Stomach (tissue), 9 donors: ENCODE data around the gene AKAP9. TPM values are rescaled to one million over a fixed set of nuclear protein-coding genes. Genes with fewer than 3 reads are reported as not detected.
A peak's percentile ranks its signal among the peaks of the same experiment; 100 is the strongest.
"Not testable (repeated sequence)": the region's sequence is repeated elsewhere in the genome, so short reads cannot be mapped to it uniquely, and the experiment has no call there.

ENCODE experiments used
- DNase-seq, 2 donors: peaks; one replicate each; pipeline versions ENCODE4 v3.0.0 to v3.0.0-alpha.2; 2013 to 2019
- H3K27ac ChIP-seq, 5 donors: fragments of 200-600 bp in 4 of 5; sonication (generic) in 4 of 5; one replicate each; pipeline ENCODE4 v1.5.1; 2013 to 2019; ENCODE audit warnings: mild to moderate bottlenecking in 1 of 5, moderate library complexity in 1 of 5
- H3K27me3 ChIP-seq, 3 donors: fragments of 200-600 bp; sonication (generic); one replicate each; pipeline ENCODE4 v1.5.1; 2017 to 2019; ENCODE audit warnings: mixed run types in 1 of 3
- H3K36me3 ChIP-seq, 4 donors: fragments of 200-600 bp; sonication (generic); 1 replicate in 3 of 4; 2 replicates in 1 of 4; pipeline ENCODE4 v1.5.1; 2016 to 2019
- H3K4me1 ChIP-seq, 4 donors: fragments of 200-600 bp; sonication (generic); one replicate each; pipeline ENCODE4 v1.5.1; 2016 to 2019
- H3K4me3 ChIP-seq, 4 donors: fragments of 200-600 bp; sonication (generic) in 3 of 4; one replicate each; pipeline ENCODE4 v1.5.1; 2016 to 2019; ENCODE audit warnings: mild to moderate bottlenecking in 1 of 4
- H3K9me3 ChIP-seq, 4 donors: fragments of 200-600 bp; sonication (generic); one replicate each; pipeline ENCODE4 v1.5.1; 2016 to 2019
- CTCF ChIP-seq, 7 experiments: fragments of 450-650 bp in 4 of 7; fragments of 200-600 bp in 3 of 7; sonication (generic) in 3 of 7; IDR thresholded peaks; one replicate each; pipeline ENCODE4 v1.5.1; 2016 to 2019; ENCODE audit warnings: antibody characterized with exemption in 7 of 7, control low read depth in 2 of 7, mild to moderate bottlenecking in 1 of 7
- EP300 ChIP-seq: sonication (generic); formaldehyde crosslinking; IDR thresholded peaks from one replicate; pipeline ENCODE4 v1.6.1; 2017; ENCODE audit warnings: antibody characterized with exemption
- POLR2A ChIP-seq, 4 donors: fragments of 450-650 bp; IDR thresholded peaks; one replicate each; pipeline ENCODE4 v1.6.1; 2016; ENCODE audit warnings: antibody characterized with exemption in 4 of 4, control low read depth in 2 of 4, mild to moderate bottlenecking in 1 of 4, moderate library complexity in 1 of 4
- POLR2AphosphoS5 ChIP-seq, 3 donors: sonication (generic); formaldehyde crosslinking; IDR thresholded peaks; one replicate each; pipeline ENCODE4 v1.6.1; 2016; ENCODE audit warnings: antibody characterized with exemption in 3 of 3
- WGBS, 5 donors: extraction: QIAGEN DNeasy Blood & Tissue Kit in 3 of 5; methylation state at CpG; one replicate each; pipeline versions ENCODE4 v1.1.5 to v1.1.7; 2013 to 2018; 5-methylcytosine and 5-hydroxymethylcytosine counted together
- intact Hi-C: fragments of 100-400 bp; cut with DNase I; formaldehyde crosslinking; loops from one replicate; pipeline ENCODE4 v1.15.1; 2023; ENCODE audit warnings: low total_unique reads
- polyA plus RNA-seq, 3 donors: library from polyadenylated mRNA; stranded (reverse); fragments of 200-250 nt; gene quantifications; one replicate each; pipeline ENCODE4 v1.2.3, GENCODE V29; 2013
- total RNA-seq, 5 donors: library from RNA; depleted of rRNA; stranded (reverse); fragments of >200 nt; gene quantifications; one replicate each; pipeline versions ENCODE4 v1.1.0 to v1.2.3, GENCODE V29; 2014 to 2016
- donor health status: healthy with polysubstance abuse.
- donor health status: Bipolar disorder and iron deficiency.
- donor health status: healthy.

AKAP9 gene
- total and polyA plus RNA-seq, 8 donors: 5.7 to 149 (median 113) TPM

GRCh38 chr7:91929463-91929862, 11.2 kb upstream of the AKAP9 start:
- no peaks in the 10 kb centered on the region for H3K27me3 ChIP-seq
- H3K4me1 ChIP-seq: no peaks in the 10 kb centered on the region
- H3K27ac ChIP-seq: no peak overlapping the region
- WGBS, 5 donors: 82 to 90% (median 85%) methylated on average over 3 of the region's 3 CpGs
- no peaks in the 10 kb centered on the region for H3K36me3 ChIP-seq
- DNase-seq: no peak
- no peak for TF ChIP-seq EP300
- TF ChIP-seq CTCF (IDR thresholded peaks at IDR 0.05): no peak
- TF ChIP-seq POLR2A (IDR thresholded peaks at IDR 0.05): no peak
- no peaks in the 10 kb centered on the region for H3K9me3 ChIP-seq
- intact Hi-C loops: no loop called here
- no peak overlapping the region for H3K4me3 ChIP-seq

GRCh38 chr7:91940171-91940570, 491 bp upstream of the AKAP9 start:
- peak in 1 of 2 donors; percentile 77 for DNase-seq
- Histone ChIP-seq H3K27ac (peak overlapping the region; percentile 86 to 95 (median 93)), H3K4me3 (peak overlapping the region; percentile 62 to 88 (median 74)), H3K4me1 (peaks cover 10 to 48% (median 37%) of the 10 kb centered on the region in 4 donors), H3K27me3 (no peaks in the 10 kb centered on the region), H3K36me3 (no peaks in the 10 kb centered on the region), H3K9me3 (no peaks in the 10 kb centered on the region)
- no peak for TF ChIP-seq POLR2AphosphoS5 (IDR thresholded peaks at IDR 0.05)
- TF ChIP-seq EP300: no peak
- TF ChIP-seq POLR2A (IDR thresholded peaks at IDR 0.05): no peak
- no peak for TF ChIP-seq CTCF (IDR thresholded peaks at IDR 0.05)
- WGBS, 5 donors: 0 to 2% (median 1%) methylated on average over 12 of the region's 12 CpGs
- intact Hi-C loops: no loop called here

- 1 to 4% (median 2%) methylated on average over 7 of the region's 7 CpGs for WGBS, 5 donors
- Histone ChIP-seq H3K27ac (peak overlapping the region; percentile 86 to 95 (median 93)), H3K4me3 (peak overlapping the region; percentile 62 to 88 (median 74)), H3K36me3 (no peaks in the 10 kb centered on the region), H3K9me3 (no peaks in the 10 kb centered on the region), H3K4me1 (peaks cover 12 to 61% (median 45%) of the 10 kb centered on the region in 4 donors), H3K27me3 (no peaks in the 10 kb centered on the region)
- intact Hi-C loops: no loop called here
- peak; percentile 46 to 76 for DNase-seq
- no peak for TF ChIP-seq CTCF (IDR thresholded peaks at IDR 0.05)
These were observed 788 bp downstream of the AKAP9 start for GRCh38 chr7:91941450-91941849.

GRCh38 chr7:91942312-91942711, 1.6 kb downstream of the AKAP9 start:
- intact Hi-C loops: no loop called here
- no peak for TF ChIP-seq POLR2AphosphoS5 (IDR thresholded peaks at IDR 0.05)
- TF ChIP-seq CTCF (IDR thresholded peaks at IDR 0.05): no peak
- TF ChIP-seq POLR2A (IDR thresholded peaks at IDR 0.05): no peak
- TF ChIP-seq EP300: no peak
- Histone ChIP-seq H3K4me3 (peak overlapping the region; percentile 62 to 88 (median 74)), H3K36me3 (peaks cover 0 to 3% (median 0%) of the 10 kb centered on the region in 4 donors), H3K27me3 (no peaks in the 10 kb centered on the region), H3K27ac (peak overlapping the region in 3 of 5 donors; percentile 88 to 95 (median 94)), H3K9me3 (no peaks in the 10 kb centered on the region), H3K4me1 (peaks cover 12 to 68% (median 50%) of the 10 kb centered on the region in 4 donors)
- DNase-seq: peak in 1 of 2 donors; percentile 8
- 25 to 42% (median 36%) methylated on average over 2 of the region's 2 CpGs for WGBS, 5 donors

- 93 to 97% (median 95%) methylated on average over 5 of the region's 5 CpGs for WGBS, 5 donors
- H3K4me1 ChIP-seq: peaks cover 16 to 71% (median 50%) of the 10 kb centered on the region in 4 donors
These were observed 4.3 kb downstream of the AKAP9 start for GRCh38 chr7:91944970-91945369.

More at GRCh38 chr7:91944970-91945369, 4.3 kb downstream of the AKAP9 start:
- H3K9me3 ChIP-seq, H3K27me3 ChIP-seq, H3K36me3 ChIP-seq, DNase-seq, intact Hi-C loops, H3K4me3 ChIP-seq: not testable (repeated sequence)
- H3K27ac ChIP-seq: peak overlapping the region in 3 of 5 donors; percentile 45 to 58 (median 52)
